ENCODE measurements around the gene NRG3. TPM values are rescaled to one million over a fixed set of nuclear protein-coding genes. Genes with fewer than 3 reads are reported as not detected.

Gene NRG3
- total RNA-seq, 1 donor from 2014 or later = 2.6 TPM

- no peak overlapping the region for H3K27ac ChIP-seq
- no peaks in the 10 kb centered on the region for H3K9me3 ChIP-seq
- DNase-seq (no peak), ATAC-seq (no peak)
- H3K27me3 ChIP-seq (ENCODE audit: low read depth) = no peaks in the 10 kb centered on the region
- no peak for TF ChIP-seq CTCF (IDR thresholded peaks at IDR 0.05)
- no peak overlapping the region for H3K4me3 ChIP-seq
- no peaks in the 10 kb centered on the region for H3K4me1 ChIP-seq
- intact Hi-C loops (cut with DNase I) = no loop called here
- no peaks in the 10 kb centered on the region for H3K36me3 ChIP-seq
Measured at GRCh38 chr10:82394987-82395386, 520.0 kb downstream of the NRG3 start.

- Histone ChIP-seq H3K4me3 (no peak overlapping the region), H3K27me3 (ENCODE audit: low read depth) (no peaks in the 10 kb centered on the region), H3K9me3 (no peaks in the 10 kb centered on the region), H3K36me3 (no peaks in the 10 kb centered on the region), H3K4me1 (no peaks in the 10 kb centered on the region), H3K27ac (no peak overlapping the region)
- no peak for DNase-seq
- no peak for ATAC-seq
- TF ChIP-seq CTCF (IDR thresholded peaks at IDR 0.05) = no peak
- intact Hi-C loops (cut with DNase I) = no loop called here
Measured at GRCh38 chr10:82396886-82397285, 521.9 kb downstream of the NRG3 start.

- ATAC-seq (peak; percentile 42 to 63), DNase-seq (no peak)
- no peaks in the 10 kb centered on the region for H3K9me3 ChIP-seq
- no peaks in the 10 kb centered on the region for H3K4me1 ChIP-seq
- intact Hi-C loops (cut with DNase I) = no loop called here
- no peak for TF ChIP-seq CTCF (IDR thresholded peaks at IDR 0.05)
- H3K36me3 ChIP-seq = no peaks in the 10 kb centered on the region
- H3K27me3 ChIP-seq (ENCODE audit: low read depth) = no peaks in the 10 kb centered on the region
- no peak overlapping the region for H3K4me3 ChIP-seq
- H3K27ac ChIP-seq = no peak overlapping the region
Measured at GRCh38 chr10:82397854-82398253, 522.9 kb downstream of the NRG3 start.

GRCh38 chr10:82399850-82400249, 524.9 kb downstream of the NRG3 start:
- intact Hi-C loops (cut with DNase I) = no loop called here
- no peaks in the 10 kb centered on the region for H3K4me1 ChIP-seq
- no peaks in the 10 kb centered on the region for H3K9me3 ChIP-seq
- ATAC-seq (no peak), DNase-seq (no peak)
- no peak overlapping the region for H3K27ac ChIP-seq
- TF ChIP-seq CTCF (IDR thresholded peaks at IDR 0.05) = no peak
- H3K4me3 ChIP-seq = no peak overlapping the region
- no peaks in the 10 kb centered on the region for H3K27me3 ChIP-seq (ENCODE audit: low read depth)
- no peaks in the 10 kb centered on the region for H3K36me3 ChIP-seq

GRCh38 chr10:82400841-82401240, 525.8 kb downstream of the NRG3 start:
- H3K27ac ChIP-seq = no peak overlapping the region
- H3K36me3 ChIP-seq = no peaks in the 10 kb centered on the region
- no peaks in the 10 kb centered on the region for H3K27me3 ChIP-seq (ENCODE audit: low read depth)
- H3K9me3 ChIP-seq = no peaks in the 10 kb centered on the region
- no peak for ATAC-seq
- H3K4me1 ChIP-seq = no peaks in the 10 kb centered on the region
- H3K4me3 ChIP-seq = no peak overlapping the region
- TF ChIP-seq CTCF (IDR thresholded peaks at IDR 0.05) = no peak
- intact Hi-C loops (cut with DNase I) = no loop called here
- no peak for DNase-seq

GRCh38 chr10:82402906-82403401, 528.0 kb downstream of the NRG3 start:
- H3K4me3 ChIP-seq = no peak overlapping the region
- intact Hi-C loops (cut with DNase I) = no loop called here
- DNase-seq = no peak
- TF ChIP-seq CTCF (IDR thresholded peaks at IDR 0.05) = no peak
- H3K27me3 ChIP-seq (ENCODE audit: low read depth) = no peaks in the 10 kb centered on the region
- no peaks in the 10 kb centered on the region for H3K9me3 ChIP-seq
- no peaks in the 10 kb centered on the region for H3K36me3 ChIP-seq
- H3K4me1 ChIP-seq = no peaks in the 10 kb centered on the region
- no peak for ATAC-seq
- no peak overlapping the region for H3K27ac ChIP-seq
